Sigmoid colon (tissue), 7 donors: ENCODE data around the gene CDC42EP3. TPM values are rescaled to one million over a fixed set of nuclear protein-coding genes. Genes with fewer than 3 reads are reported as not detected.

Experiments
- DNase-seq: peaks from one replicate; pipeline ENCODE4 v3.0.0-alpha.2; 2019
- H3K27ac ChIP-seq, 4 donors: fragments of 200-600 bp; sonication (generic); one replicate each; pipeline ENCODE4 v1.5.1; 2016 to 2019; ENCODE audit warnings: mild to moderate bottlenecking in 1 of 4
- H3K27me3 ChIP-seq, 3 donors: fragments of 200-600 bp; sonication (generic); one replicate each; pipeline ENCODE4 v1.5.1; 2019; ENCODE audit warnings: mild to moderate bottlenecking in 1 of 3
- H3K36me3 ChIP-seq, 4 donors: fragments of 200-600 bp; sonication (generic); one replicate each; pipeline ENCODE4 v1.5.1; 2016 to 2019
- H3K4me1 ChIP-seq, 4 donors: fragments of 200-600 bp; sonication (generic); one replicate each; pipeline ENCODE4 v1.5.1; 2017 to 2019
- H3K4me3 ChIP-seq, 4 donors: fragments of 200-600 bp; sonication (generic); one replicate each; pipeline ENCODE4 v1.5.1; 2017 to 2019; ENCODE audit warnings: mild to moderate bottlenecking in 2 of 4, moderate library complexity in 1 of 4
- H3K9me3 ChIP-seq, 4 donors: fragments of 200-600 bp in 3 of 4; sonication (generic) in 3 of 4; one replicate each; pipeline versions ENCODE4 v1.5.1 to v1.6.1; 2013 to 2019
- EP300 ChIP-seq, 4 donors: sonication (generic); formaldehyde crosslinking; IDR thresholded peaks; one replicate each; pipeline ENCODE4 v1.6.1; 2017; ENCODE audit warnings: antibody characterized with exemption in 4 of 4
- POLR2A ChIP-seq, 2 donors: fragments of 450-650 bp; IDR thresholded peaks; one replicate each; pipeline ENCODE4 v1.6.1; 2016; ENCODE audit warnings: antibody characterized with exemption in 2 of 2, mild to moderate bottlenecking in 2 of 2, moderate library complexity in 2 of 2
- POLR2AphosphoS5 ChIP-seq, 4 donors: sonication (generic); formaldehyde crosslinking; IDR thresholded peaks; one replicate each; pipeline ENCODE4 v1.6.1; 2017; ENCODE audit warnings: antibody characterized with exemption in 4 of 4
- WGBS, 2 donors: extraction: QIAGEN DNeasy Blood & Tissue Kit; methylation state at CpG; one replicate each; pipeline ENCODE4 v1.1.7; 2013; 5-methylcytosine and 5-hydroxymethylcytosine counted together
- intact Hi-C: fragments of 100-400 bp; cut with DNase I; formaldehyde crosslinking; loops from one replicate; pipeline ENCODE4 v1.15.1; 2023
- polyA plus RNA-seq, 3 donors: library from polyadenylated mRNA; stranded (reverse); fragments of 200-250 nt; gene quantifications; one replicate each; pipeline ENCODE4 v1.2.3, GENCODE V29; 2013
- total RNA-seq, 4 donors: library from RNA; depleted of rRNA; stranded (reverse); fragments of >200 nt; gene quantifications; one replicate each; pipeline ENCODE4 v1.1.0, GENCODE V29; 2016
- TF ChIP-seq, protein P1 (sequence below), 4 experiments: fragments of 450-650 bp in 3 of 4; fragments of 200-600 bp in 1 of 4; IDR thresholded peaks; one replicate each; pipeline ENCODE4 v1.5.1; 2016 to 2019; ENCODE audit warnings: antibody characterized with exemption in 4 of 4, mild to moderate bottlenecking in 3 of 4, moderate library complexity in 2 of 4
- donor health status: healthy with polysubstance abuse.
- donor health status: Bipolar disorder and iron deficiency.
- donor health status: healthy.

Gene CDC42EP3
- total and polyA plus RNA-seq, 7 donors = 10.9 to 84.5 (median 41.1) TPM

DNA sequence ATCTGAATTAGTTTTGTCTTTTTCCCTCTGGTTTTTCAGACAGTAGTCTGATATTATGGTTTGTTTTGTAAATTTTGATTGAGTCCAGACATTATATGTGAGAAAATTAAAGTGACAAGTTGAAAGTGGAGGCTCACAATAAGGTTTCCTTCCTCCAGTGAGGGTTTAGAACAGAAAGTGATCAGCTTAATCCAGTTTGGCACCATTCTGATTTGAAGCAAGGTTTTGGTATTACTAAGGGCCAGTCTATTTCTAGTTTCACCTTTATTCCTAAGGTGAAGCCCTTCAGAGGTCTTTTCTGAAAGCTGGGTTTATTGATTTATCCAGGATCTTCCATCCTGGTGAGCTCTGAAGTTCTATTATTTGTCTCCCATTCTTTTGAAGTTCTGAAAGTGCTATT, 68.7 kb downstream of the CDC42EP3 start:
- no peaks in the 10 kb centered on the region for H3K4me1 ChIP-seq
- TF ChIP-seq, protein P1, sequence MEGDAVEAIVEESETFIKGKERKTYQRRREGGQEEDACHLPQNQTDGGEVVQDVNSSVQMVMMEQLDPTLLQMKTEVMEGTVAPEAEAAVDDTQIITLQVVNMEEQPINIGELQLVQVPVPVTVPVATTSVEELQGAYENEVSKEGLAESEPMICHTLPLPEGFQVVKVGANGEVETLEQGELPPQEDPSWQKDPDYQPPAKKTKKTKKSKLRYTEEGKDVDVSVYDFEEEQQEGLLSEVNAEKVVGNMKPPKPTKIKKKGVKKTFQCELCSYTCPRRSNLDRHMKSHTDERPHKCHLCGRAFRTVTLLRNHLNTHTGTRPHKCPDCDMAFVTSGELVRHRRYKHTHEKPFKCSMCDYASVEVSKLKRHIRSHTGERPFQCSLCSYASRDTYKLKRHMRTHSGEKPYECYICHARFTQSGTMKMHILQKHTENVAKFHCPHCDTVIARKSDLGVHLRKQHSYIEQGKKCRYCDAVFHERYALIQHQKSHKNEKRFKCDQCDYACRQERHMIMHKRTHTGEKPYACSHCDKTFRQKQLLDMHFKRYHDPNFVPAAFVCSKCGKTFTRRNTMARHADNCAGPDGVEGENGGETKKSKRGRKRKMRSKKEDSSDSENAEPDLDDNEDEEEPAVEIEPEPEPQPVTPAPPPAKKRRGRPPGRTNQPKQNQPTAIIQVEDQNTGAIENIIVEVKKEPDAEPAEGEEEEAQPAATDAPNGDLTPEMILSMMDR (IDR thresholded peaks at IDR 0.05) = no peak
- TF ChIP-seq EP300 (IDR thresholded peaks at IDR 0.05) (no peak), POLR2AphosphoS5 (IDR thresholded peaks at IDR 0.05) (no peak), POLR2A (IDR thresholded peaks at IDR 0.05) (no peak)
- no peak overlapping the region for H3K4me3 ChIP-seq
- no peak overlapping the region for H3K27ac ChIP-seq
- no peaks in the 10 kb centered on the region for H3K9me3 ChIP-seq
- intact Hi-C loops = no loop called here
- H3K36me3 ChIP-seq = no peaks in the 10 kb centered on the region
- H3K27me3 ChIP-seq = no peaks in the 10 kb centered on the region
- DNase-seq = no peak

DNA sequence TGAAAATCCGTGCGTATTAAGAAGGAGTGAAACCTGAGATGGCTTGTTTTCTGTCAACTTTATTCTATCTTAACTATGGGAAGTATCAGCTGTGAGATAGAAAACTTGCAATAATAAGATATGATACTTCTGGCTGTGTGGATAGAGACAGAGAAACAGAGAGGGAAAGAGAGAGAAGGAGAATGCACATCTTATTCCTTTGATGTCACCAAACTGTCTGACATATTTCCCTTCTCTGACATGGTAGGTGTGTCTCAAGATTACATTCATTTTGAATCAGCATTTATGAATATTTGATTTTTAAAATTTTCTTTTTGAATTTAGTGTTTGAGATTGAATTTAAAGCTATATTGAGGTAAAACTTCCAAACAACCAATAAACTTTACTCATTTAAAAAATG, 69.4 kb downstream of the CDC42EP3 start:
- Histone ChIP-seq H3K9me3 (no peaks in the 10 kb centered on the region), H3K36me3 (no peaks in the 10 kb centered on the region), H3K27ac (no peak overlapping the region), H3K27me3 (no peaks in the 10 kb centered on the region), H3K4me3 (no peak overlapping the region), H3K4me1 (no peaks in the 10 kb centered on the region)
- DNase-seq = no peak
- intact Hi-C loops = no loop called here
- WGBS, 2 donors = 90 to 91% methylated on average over 2 of the region's 2 CpGs
- TF ChIP-seq POLR2AphosphoS5 (IDR thresholded peaks at IDR 0.05) (no peak), EP300 (IDR thresholded peaks at IDR 0.05) (no peak), POLR2A (IDR thresholded peaks at IDR 0.05) (no peak)
- TF ChIP-seq, protein P1 (IDR thresholded peaks at IDR 0.05) = no peak

DNA sequence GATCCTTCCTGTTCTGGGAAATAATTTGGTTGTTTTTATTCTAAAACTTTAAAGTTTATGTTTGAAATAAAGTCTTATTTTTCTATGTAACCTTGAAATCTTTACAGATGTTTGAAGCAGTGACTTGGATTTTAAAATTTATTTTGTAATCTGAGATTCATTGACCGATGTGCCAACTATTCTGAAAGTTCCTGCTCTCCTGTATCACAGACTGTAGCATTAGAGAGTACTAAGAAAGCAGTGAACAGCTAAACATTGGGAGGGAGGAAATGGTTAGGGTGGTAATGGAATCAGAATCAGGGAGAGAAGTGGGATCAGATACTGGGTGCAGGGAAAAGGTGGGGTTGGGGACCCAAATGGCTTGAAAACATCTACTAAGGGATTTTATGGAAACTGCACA, 69.9 kb downstream of the CDC42EP3 start:
- WGBS, 2 donors = 84 to 94% methylated on average over 1 of the region's 1 CpG
- Histone ChIP-seq H3K9me3 (no peaks in the 10 kb centered on the region), H3K27me3 (no peaks in the 10 kb centered on the region), H3K4me1 (no peaks in the 10 kb centered on the region), H3K36me3 (no peaks in the 10 kb centered on the region), H3K4me3 (no peak overlapping the region), H3K27ac (no peak overlapping the region)
- intact Hi-C loops = no loop called here
- no peak for DNase-seq
- TF ChIP-seq POLR2AphosphoS5 (IDR thresholded peaks at IDR 0.05) (no peak), POLR2A (IDR thresholded peaks at IDR 0.05) (no peak), EP300 (IDR thresholded peaks at IDR 0.05) (no peak)
- TF ChIP-seq, protein P1 (IDR thresholded peaks at IDR 0.05) = no peak

DNA sequence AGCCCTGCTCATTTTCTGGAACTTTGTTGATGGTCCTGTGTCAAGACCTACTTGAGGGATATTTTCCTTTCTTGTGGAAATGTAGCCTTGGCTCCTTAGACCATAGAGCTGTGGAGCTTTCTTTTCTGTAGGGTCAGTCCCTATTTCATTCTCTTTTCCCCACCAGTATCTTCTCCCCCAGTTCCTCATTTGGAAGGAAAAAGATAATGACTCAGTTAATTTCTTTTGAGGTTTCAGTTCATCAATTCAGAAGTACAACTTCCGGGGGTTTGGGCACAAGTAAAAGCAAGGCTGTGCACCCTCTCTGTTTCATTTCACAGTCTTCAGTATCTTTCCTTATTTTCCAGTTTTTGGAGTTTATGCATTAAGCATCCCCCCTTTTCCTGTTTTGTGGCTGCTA, 70.7 kb downstream of the CDC42EP3 start:
- WGBS, 2 donors = 57 to 78% methylated on average over 1 of the region's 1 CpG
- no peaks in the 10 kb centered on the region for H3K9me3 ChIP-seq
- TF ChIP-seq POLR2A (IDR thresholded peaks at IDR 0.05) (no peak), EP300 (IDR thresholded peaks at IDR 0.05) (no peak), POLR2AphosphoS5 (IDR thresholded peaks at IDR 0.05) (no peak)
- TF ChIP-seq, protein P1 (IDR thresholded peaks at IDR 0.05) = no peak
- no peak overlapping the region for H3K27ac ChIP-seq
- H3K4me1 ChIP-seq = no peaks in the 10 kb centered on the region
- DNase-seq = no peak
- no peak overlapping the region for H3K4me3 ChIP-seq
- no peaks in the 10 kb centered on the region for H3K27me3 ChIP-seq
- no peaks in the 10 kb centered on the region for H3K36me3 ChIP-seq
- intact Hi-C loops = no loop called here
